Caco-2 (cell line): Measurements from ENCODE around the gene FHIT. TPM values are rescaled to one million over a fixed set of nuclear protein-coding genes. Genes with fewer than 3 reads are reported as not detected.

Source experiments
- BruUV-seq: library from RNA; stranded (reverse); fragments of 400-500 nt; replicated peaks from 2 replicates; lab custom pipeline; 2021; lab: Mats Ljungman, UMichigan
- CTCF ChIA-PET: fragments of 300-600 bp; sonication (Branson Sonifier 250); formaldehyde crosslinking; loops from one replicate; lab custom pipeline; 2022; ENCODE audit warnings: antibody characterized with exemption; lab: Charles Lee
- POLR2A ChIA-PET: fragments of 300-600 bp; sonication (Branson Sonifier 250); formaldehyde crosslinking; loops from one replicate; lab custom pipeline; 2022; ENCODE audit warnings: antibody characterized with exemption; lab: Charles Lee
- DNase-seq, 2 experiments: peaks; one replicate each; pipeline versions ENCODE4 v3.0.0 to v3.0.0-alpha.2; 2020 to 2022
- H3K27me3 ChIP-seq: replicated peaks from 2 replicates; pipeline ENCODE4 v1.6.0; 2011; ENCODE audit warnings: low read length; ENCODE audit not compliant: control insufficient read depth, insufficient read depth
- H3K36me3 ChIP-seq: 2 replicates; pipeline ENCODE4 v1.5.1; 2011; ENCODE audit warnings: low read length; ENCODE audit not compliant: control insufficient read depth, insufficient read depth
- H3K4me1 ChIP-seq: fragments of 250-450 bp; sonication (Bioruptor Pico); 2 replicates; pipeline ENCODE4 v1.5.1; 2020; ENCODE audit warnings: mild to moderate bottlenecking
- H3K4me3 ChIP-seq: 2 replicates; pipeline ENCODE4 v1.5.1; 2011; ENCODE audit warnings: low read depth, mild to moderate bottlenecking, control low read depth, low read length
- H3K9me3 ChIP-seq: fragments of 250-450 bp; sonication (Bioruptor Pico); 2 replicates; pipeline ENCODE4 v1.5.1; 2020; ENCODE audit warnings: mild to moderate bottlenecking, moderate library complexity
- H3K27ac Mint-ChIP-seq: one replicate; pipeline ENCODE4 v1.8.0; 2022; ENCODE audit warnings: mixed read lengths; ENCODE audit not compliant: unreplicated experiment
- H3K27me3 Mint-ChIP-seq: one replicate; pipeline ENCODE4 v1.8.0; 2022; ENCODE audit warnings: mixed read lengths; ENCODE audit not compliant: insufficient read depth, unreplicated experiment
- H3K36me3 Mint-ChIP-seq: one replicate; pipeline ENCODE4 v1.8.0; 2022; ENCODE audit warnings: mild to moderate bottlenecking, mixed read lengths; ENCODE audit not compliant: insufficient read depth, unreplicated experiment
- H3K4me1 Mint-ChIP-seq: one replicate; pipeline ENCODE4 v1.8.0; 2022; ENCODE audit warnings: low read depth, mixed read lengths; ENCODE audit not compliant: unreplicated experiment
- H3K4me3 Mint-ChIP-seq: one replicate; pipeline ENCODE4 v1.8.0; 2022; ENCODE audit warnings: mild to moderate bottlenecking, moderate library complexity, mixed read lengths; ENCODE audit not compliant: unreplicated experiment
- H3K9me3 Mint-ChIP-seq: one replicate; pipeline ENCODE4 v1.8.0; 2022; ENCODE audit warnings: mixed read lengths; ENCODE audit not compliant: unreplicated experiment
- CTCF ChIP-seq, 2 experiments: fragments of 200-600 bp in 1 of 2; IDR thresholded peaks; 1 replicate in 1 of 2; 2 replicates in 1 of 2; pipeline versions ENCODE4 v1.5.1 to v1.8.0; 2011 to 2022; ENCODE audit warnings: antibody characterized with exemption in 1 of 2, control low read depth in 1 of 2, inconsistent platforms in 1 of 2, low read depth in 1 of 2, low read length in 1 of 2, mild to moderate bottlenecking in 1 of 2, moderate library complexity in 1 of 2; ENCODE audit not compliant: insufficient read depth in 1 of 2, severe bottlenecking in 1 of 2, unreplicated experiment in 1 of 2
- intact Hi-C: fragments of 100-400 bp; cut with micrococcal nuclease; formaldehyde crosslinking; loops from one replicate; pipeline ENCODE4 v1.10.0; 2022; ENCODE audit not compliant: unreplicated experiment
- total RNA-seq: library from RNA; stranded (reverse); gene quantifications from 2 replicates; pipeline ENCODE4 v1.2.3, GENCODE V29; 2022

The FHIT gene
- total RNA-seq, 1 experiment from 2014 or later = 8.3 TPM

DNA sequence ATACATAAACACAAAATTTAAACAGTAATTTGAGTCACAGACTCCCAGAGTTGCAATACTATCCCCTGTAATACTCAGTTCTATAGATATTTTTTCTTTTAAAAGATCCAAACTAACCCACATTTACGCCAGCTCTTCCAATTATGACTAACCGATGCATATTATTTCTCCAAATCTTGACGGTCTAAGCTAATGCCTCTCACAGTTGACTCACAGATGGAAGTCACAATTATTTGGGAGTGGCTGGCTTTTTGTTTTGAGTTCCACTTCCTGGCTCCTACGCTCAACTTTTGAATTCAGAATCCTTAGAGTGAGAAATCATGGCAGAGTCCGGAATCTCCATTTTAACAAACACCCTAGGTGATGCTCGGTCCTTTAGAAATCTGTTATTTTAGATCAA is 749.9 kb downstream of the FHIT start:
- no peaks in the 10 kb centered on the region for H3K36me3 ChIP-seq
- no peak for TF ChIP-seq CTCF (IDR thresholded peaks at IDR 0.05; ENCODE audit: insufficient read depth in 1 of 2, low read depth in 1 of 2, low read length in 1 of 2, severe bottlenecking in 1 of 2, unreplicated experiment in 1 of 2)
- ChIA-PET CTCF (no interaction called here), POLR2A (no interaction called here)
- H3K4me3 ChIP-seq = no peak overlapping the region
- intact Hi-C loops = no loop called here
- Mint-ChIP-seq H3K27me3 (no peaks in the 10 kb centered on the region), H3K36me3 (no peaks in the 10 kb centered on the region), H3K9me3 (no peaks in the 10 kb centered on the region), H3K4me1 (no peaks in the 10 kb centered on the region), H3K4me3 (no peak overlapping the region), H3K27ac (no peak overlapping the region)
- H3K4me1 ChIP-seq = no peaks in the 10 kb centered on the region
- no TSS peak for BruUV-seq
- H3K27me3 ChIP-seq = no peaks in the 10 kb centered on the region
- H3K9me3 ChIP-seq = no peaks in the 10 kb centered on the region
- DNase-seq = no peak

GRCh38 chr3:60497902-60498301 is 753.4 kb downstream of the FHIT start:
- intact Hi-C loops = no loop called here
- no peaks in the 10 kb centered on the region for H3K27me3 Mint-ChIP-seq
- H3K9me3 ChIP-seq = no peaks in the 10 kb centered on the region
- ChIA-PET CTCF (no interaction called here), POLR2A (no interaction called here)
- H3K4me3 ChIP-seq = no peak overlapping the region
- H3K4me3 Mint-ChIP-seq = no peak overlapping the region
- DNase-seq = no peak
- no peaks in the 10 kb centered on the region for H3K36me3 ChIP-seq
- BruUV-seq = no TSS peak
- H3K4me1 ChIP-seq = no peaks in the 10 kb centered on the region
- no peaks in the 10 kb centered on the region for H3K27me3 ChIP-seq
- no peaks in the 10 kb centered on the region for H3K9me3 Mint-ChIP-seq
- no peaks in the 10 kb centered on the region for H3K4me1 Mint-ChIP-seq
- H3K27ac Mint-ChIP-seq = no peak overlapping the region
- H3K36me3 Mint-ChIP-seq = no peaks in the 10 kb centered on the region
- no peak for TF ChIP-seq CTCF (IDR thresholded peaks at IDR 0.05; ENCODE audit: insufficient read depth in 1 of 2, low read depth in 1 of 2, low read length in 1 of 2, severe bottlenecking in 1 of 2, unreplicated experiment in 1 of 2)

GRCh38 chr3:60490992-60491391 is 760.3 kb downstream of the FHIT start:
- H3K4me3 Mint-ChIP-seq = no peak overlapping the region
- H3K4me3 ChIP-seq = no peak overlapping the region
- DNase-seq = no peak
- CTCF ChIA-PET = no interaction called here
- POLR2A ChIA-PET = no interaction called here
- H3K36me3 Mint-ChIP-seq = no peaks in the 10 kb centered on the region
- H3K36me3 ChIP-seq = no peaks in the 10 kb centered on the region
- H3K27me3 ChIP-seq = no peaks in the 10 kb centered on the region
- H3K27ac Mint-ChIP-seq = no peak overlapping the region
- TF ChIP-seq CTCF (IDR thresholded peaks at IDR 0.05; ENCODE audit: insufficient read depth in 1 of 2, low read depth in 1 of 2, low read length in 1 of 2, severe bottlenecking in 1 of 2, unreplicated experiment in 1 of 2) = no peak
- no peaks in the 10 kb centered on the region for H3K4me1 Mint-ChIP-seq
- H3K27me3 Mint-ChIP-seq = no peaks in the 10 kb centered on the region
- intact Hi-C loops = no loop called here
- no peaks in the 10 kb centered on the region for H3K9me3 Mint-ChIP-seq
- H3K4me1 ChIP-seq = peaks cover 8% of the 10 kb centered on the region; the same call in 1 of the 2 replicates
- no TSS peak for BruUV-seq
- H3K9me3 ChIP-seq = no peaks in the 10 kb centered on the region
